RWPE1 (cell line): Measurements from ENCODE around the gene APLN.

Experiments
- CTCF ChIA-PET: fragments of 350-600 bp; sonication (Branson Sonifier 250); formaldehyde crosslinking; extraction: SDS; loops from one replicate; lab custom pipeline; 2021; lab: Yijun Ruan, JAX
- POLR2A ChIA-PET: fragments of 400-600 bp; formaldehyde crosslinking; extraction: SDS; loops from one replicate; lab custom pipeline; 2020; ENCODE audit warnings: antibody characterized with exemption; ENCODE audit not compliant: low non-redundant PET; lab: Yijun Ruan, JAX
- DNase-seq: peaks from one replicate; pipeline ENCODE4 v3.0.0; 2012; ENCODE audit warnings: low spot score
- H3K27ac ChIP-seq: fragments of 450-650 bp; 2 replicates; pipeline ENCODE4 v1.5.1; 2017
- CTCF ChIP-seq: fragments of 450-650 bp; conservative IDR thresholded peaks from 2 replicates; pipeline ENCODE4 v1.5.1; 2017; ENCODE audit warnings: low read depth, mild to moderate bottlenecking

APLN gene

GRCh38 chrX:129667412-129667811 lies 12.7 kb upstream of the APLN start:
- no peak for DNase-seq
- H3K27ac ChIP-seq, result no peak overlapping the region
- ChIA-PET CTCF (no interaction called here), POLR2A (no interaction called here)
- no peak for TF ChIP-seq CTCF

- CTCF ChIA-PET, result no interaction called here
- no peak for TF ChIP-seq CTCF
Measured at GRCh38 chrX:129665916-129666644, 11.3 kb upstream of the APLN start.

GRCh38 chrX:129663171-129663570 lies 8.4 kb upstream of the APLN start:
- no peak for TF ChIP-seq CTCF
- ChIA-PET CTCF (interaction anchor here (1.4 kb wide), 1 partner anchor 63 kb away, joined by 3 read pairs; no protein-coding TSS in a partner anchor), POLR2A (no interaction called here)
- H3K27ac ChIP-seq, result no peak overlapping the region
- DNase-seq, result no peak

More at GRCh38 chrX:129665916-129666644, 11.3 kb upstream of the APLN start:
- peak overlapping the region; percentile 85 for H3K27ac ChIP-seq
- POLR2A ChIA-PET, result no interaction called here
- peak; percentile 72 for DNase-seq

- DNase-seq, result no peak
- ChIA-PET POLR2A (no interaction called here), CTCF (interaction anchor here (0.6 to 1.0 kb wide), 2 partner anchors 65 to 314 kb away, joined by 3 to 4 read pairs; no protein-coding TSS in a partner anchor)
- no peak overlapping the region for H3K27ac ChIP-seq
- no peak for TF ChIP-seq CTCF
Measured at GRCh38 chrX:129661369-129661768, 6.6 kb upstream of the APLN start.

- DNase-seq, result no peak
- no peak for TF ChIP-seq CTCF
- ChIA-PET CTCF (no interaction called here), POLR2A (no interaction called here)
- H3K27ac ChIP-seq, result no peak overlapping the region
Measured at GRCh38 chrX:129659861-129660260, 5.1 kb upstream of the APLN start.

- TF ChIP-seq CTCF, result no peak
- DNase-seq, result no peak
- ChIA-PET CTCF (no interaction called here), POLR2A (no interaction called here)
- no peak overlapping the region for H3K27ac ChIP-seq
Measured at GRCh38 chrX:129659141-129659540, 4.4 kb upstream of the APLN start.
